Jurkat, Clone E6-1 (cell line): Measurements from ENCODE around the gene ODAD3.
"Not testable (repeated sequence)": the region's sequence is repeated elsewhere in the genome, so short reads cannot be mapped to it uniquely, and the experiment has no call there.

ENCODE experiments used
- DNase-seq: peaks from one replicate; pipeline ENCODE4 v3.0.0-alpha.2; 2011; ENCODE audit warnings: low read depth, low spot score
- H3K4me3 ChIP-seq: 2 replicates; pipeline ENCODE4 v1.5.1; 2011; ENCODE audit warnings: mild to moderate bottlenecking, low read length, control low read depth, moderate library complexity

ODAD3 gene

GRCh38 chr19:11416346-11417052 lies 18.4 kb downstream of the ODAD3 start:
- no peak for DNase-seq
- no peak overlapping the region for H3K4me3 ChIP-seq

DNA sequence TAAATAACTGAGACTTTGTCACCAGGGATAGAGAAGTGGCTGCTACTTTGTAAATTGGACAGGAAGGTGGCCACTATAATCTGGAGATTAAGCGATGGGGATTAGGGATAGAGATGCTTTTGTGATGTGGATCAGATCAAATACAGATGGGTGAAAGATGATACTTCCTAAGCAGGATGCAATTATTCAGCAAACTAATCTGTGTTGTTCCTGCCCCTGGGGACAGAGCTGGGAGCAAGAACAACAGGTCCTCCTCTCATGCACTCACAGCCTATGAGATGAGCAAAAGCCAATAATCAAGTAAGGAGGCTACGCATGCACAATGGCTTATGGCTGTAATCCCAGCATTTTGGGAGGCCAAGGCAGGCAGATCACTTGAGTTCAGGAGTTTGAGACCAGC lies 20.4 kb downstream of the ODAD3 start:
- no peak for DNase-seq

DNA sequence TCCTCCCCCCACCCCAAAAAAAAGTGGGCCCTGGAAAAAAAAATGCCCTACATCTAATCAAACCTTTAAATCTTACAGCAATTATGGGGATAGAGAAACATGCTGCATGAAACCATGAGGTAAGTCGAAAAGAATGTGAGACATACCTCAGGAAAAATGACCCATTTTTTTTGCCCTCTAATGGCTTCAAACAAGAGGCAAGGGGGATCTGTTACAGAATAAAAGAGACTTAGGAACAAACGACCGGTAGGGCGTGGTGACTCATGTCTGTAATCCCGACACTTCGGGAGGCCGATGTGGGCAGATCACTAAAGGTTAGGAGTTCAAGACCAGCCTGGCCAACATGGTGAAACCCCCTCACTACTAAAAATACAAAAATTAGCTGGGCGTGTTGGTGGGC lies 24.2 kb downstream of the ODAD3 start:
- DNase-seq: no peak
- no peak overlapping the region for H3K4me3 ChIP-seq

More for the DNA sequence above, 20.4 kb downstream of the ODAD3 start:
- H3K4me3 ChIP-seq: no peak overlapping the region

GRCh38 chr19:11408591-11408990 lies 26.3 kb downstream of the ODAD3 start:
- DNase-seq: no peak
- H3K4me3 ChIP-seq: no peak overlapping the region

DNA sequence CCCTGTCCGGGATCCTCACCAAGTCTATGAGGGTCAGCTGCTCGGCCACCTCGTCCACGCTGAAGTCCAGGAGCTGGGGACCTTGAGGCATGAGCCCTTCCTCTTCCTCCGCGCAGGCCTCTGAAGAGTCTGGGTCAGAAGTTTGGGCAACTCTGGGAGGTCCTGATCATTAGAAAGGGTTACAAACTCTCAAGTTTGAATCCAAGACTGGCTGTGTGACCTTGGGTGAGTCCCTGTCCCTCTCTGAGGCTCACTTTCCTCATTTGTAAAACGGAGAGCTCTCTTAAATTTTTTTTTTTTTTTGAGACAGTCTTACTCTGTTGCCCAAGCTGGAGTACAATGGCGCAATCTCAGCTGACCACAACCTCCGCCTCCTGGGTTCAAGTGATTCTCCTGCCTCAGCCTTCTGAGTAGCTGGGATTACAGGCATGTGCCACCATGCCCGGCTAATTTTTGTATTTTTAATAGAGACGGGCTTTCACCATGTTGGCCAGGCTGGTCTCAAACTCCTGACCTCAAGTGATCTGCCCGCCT lies 28.2 kb downstream of the ODAD3 start:
- H3K4me3 ChIP-seq, DNase-seq: not testable (repeated sequence)

- no peak overlapping the region for H3K4me3 ChIP-seq
- DNase-seq: no peak
Observed at GRCh38 chr19:11405846-11406643, 28.9 kb downstream of the ODAD3 start.

DNA sequence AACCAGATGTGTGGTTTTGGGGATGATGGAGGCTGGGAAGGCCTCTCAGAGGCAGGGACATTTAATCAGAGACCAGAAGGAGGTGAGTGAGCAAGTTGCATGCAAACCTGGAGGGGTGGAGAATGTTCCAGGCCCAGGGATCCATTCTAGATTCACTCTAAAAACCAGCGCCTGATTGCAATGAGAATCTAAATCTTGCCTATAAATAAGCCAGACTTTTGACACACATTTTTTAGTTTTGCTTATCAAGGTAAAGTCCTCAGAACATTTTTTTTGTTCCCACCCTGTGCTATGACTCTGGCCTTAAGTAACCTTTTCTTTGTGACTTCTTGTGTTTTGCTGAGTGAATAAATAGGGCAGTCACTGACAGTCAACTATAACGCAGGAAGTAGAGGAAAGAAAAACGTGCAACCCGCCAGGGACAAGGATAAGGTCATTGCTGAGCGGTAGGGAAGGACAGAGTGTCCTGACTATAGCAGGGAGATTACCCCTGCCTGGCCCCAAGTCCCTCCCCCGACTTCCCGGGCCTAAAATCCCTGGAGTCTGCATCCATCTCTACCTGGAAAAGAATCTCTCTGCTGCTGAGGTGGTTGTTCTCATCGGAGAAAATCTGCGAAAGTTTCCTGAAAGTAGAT lies 30.2 kb downstream of the ODAD3 start:
- DNase-seq: no peak
- H3K4me3 ChIP-seq: no peak overlapping the region

DNA sequence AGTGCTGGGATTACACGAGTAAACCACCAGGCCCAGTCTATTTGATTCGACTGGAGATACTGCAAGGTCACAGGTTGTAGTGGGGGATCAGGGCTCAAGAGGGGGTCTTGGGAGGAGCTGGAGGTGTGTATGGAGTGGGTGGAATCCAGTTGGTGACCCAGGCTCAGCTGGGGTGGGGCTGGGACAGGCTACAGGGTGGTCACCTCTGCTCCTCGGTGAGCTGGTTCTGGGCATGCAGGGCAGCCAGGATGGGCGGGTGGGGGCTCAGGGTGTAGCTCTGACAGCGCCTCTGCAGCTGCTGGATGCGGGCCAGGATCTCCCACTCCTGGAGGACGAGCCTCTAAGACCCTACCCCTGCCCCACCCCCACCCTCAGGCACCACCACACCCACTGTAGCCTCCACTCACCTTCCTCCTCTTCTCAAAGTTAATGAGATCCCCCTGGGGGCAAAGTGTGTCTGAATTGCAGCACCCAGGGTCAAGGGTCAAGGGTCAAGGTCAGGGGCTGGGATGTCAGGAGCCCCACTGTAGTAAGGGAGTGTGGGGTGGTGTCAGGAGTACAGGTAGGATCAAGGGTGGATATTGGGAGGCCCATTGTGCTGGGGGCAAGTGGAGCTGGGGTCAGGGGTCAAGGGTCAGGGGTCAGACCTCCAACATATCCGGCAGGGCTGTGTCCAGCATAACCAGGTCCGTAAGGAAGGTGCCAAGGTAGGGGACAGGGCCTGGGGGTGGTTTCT lies 32.9 kb downstream of the ODAD3 start:
- no peak overlapping the region for H3K4me3 ChIP-seq
- no peak for DNase-seq

DNA sequence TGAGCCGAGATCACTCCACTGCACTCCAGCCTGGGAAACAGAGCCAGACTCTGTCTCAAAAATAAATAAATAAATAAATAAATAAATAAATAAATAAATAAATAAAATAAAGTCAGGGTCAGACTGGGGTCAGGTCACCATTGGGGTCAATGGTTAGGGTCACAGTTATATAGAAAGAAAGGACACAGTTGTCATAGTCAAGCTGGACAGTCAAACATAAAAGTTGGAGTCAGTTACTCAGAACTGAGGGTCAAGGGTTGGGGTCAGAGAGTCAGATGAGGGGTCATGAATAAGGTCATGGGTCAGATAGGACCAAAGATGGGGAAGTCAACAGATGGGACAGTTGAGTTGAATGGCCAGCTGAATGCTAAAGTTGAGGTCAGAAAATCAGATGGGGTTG lies 34.1 kb downstream of the ODAD3 start:
- DNase-seq: no peak

DNA sequence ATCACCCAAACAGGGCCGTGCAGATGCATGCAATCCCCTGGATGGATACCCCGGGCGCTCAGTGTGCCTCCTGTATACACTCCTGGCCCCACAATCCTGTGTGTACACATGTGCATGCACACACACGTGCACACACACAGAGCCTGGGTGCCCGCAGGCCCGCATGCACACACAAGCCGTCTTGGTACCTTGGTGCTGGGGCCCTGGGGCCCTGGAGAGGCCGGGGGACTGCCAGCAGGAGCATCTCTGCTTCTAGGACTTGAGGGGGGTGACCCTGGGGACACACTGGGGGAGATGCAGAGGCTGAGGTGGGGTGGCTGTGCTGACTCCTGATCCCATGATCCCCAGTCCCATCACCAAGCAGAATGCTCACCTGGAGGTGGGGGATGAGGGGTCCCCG lies 35.3 kb downstream of the ODAD3 start:
- H3K4me3 ChIP-seq: no peak overlapping the region
- DNase-seq: no peak

More for the DNA sequence above, 34.1 kb downstream of the ODAD3 start:
- H3K4me3 ChIP-seq: no peak overlapping the region

GRCh38 chr19:11397089-11397610 lies 37.8 kb downstream of the ODAD3 start:
- no peak for DNase-seq
- H3K4me3 ChIP-seq: no peak overlapping the region

GRCh38 chr19:11390933-11391680 lies 43.8 kb downstream of the ODAD3 start:
- no peak for DNase-seq
- no peak overlapping the region for H3K4me3 ChIP-seq

DNA sequence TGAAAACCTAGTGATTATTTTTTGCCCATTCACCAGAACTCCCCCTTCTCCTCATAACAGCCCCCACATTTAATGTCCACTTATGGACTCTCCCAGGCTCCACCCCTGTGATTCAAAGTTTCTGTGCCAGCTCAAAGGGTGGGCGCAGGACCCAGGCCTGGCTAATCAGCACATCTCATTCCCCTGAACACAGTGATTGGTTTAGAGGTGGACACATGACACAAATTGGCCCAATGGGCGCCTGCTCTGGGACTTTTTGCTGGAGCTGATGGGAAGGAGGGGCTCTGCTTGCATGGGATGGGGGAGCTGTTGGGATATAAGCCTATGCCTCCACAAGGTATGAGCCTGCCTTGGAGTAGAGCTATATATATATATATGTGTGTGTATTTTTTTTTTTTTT lies 44.6 kb downstream of the ODAD3 start:
- H3K4me3 ChIP-seq: no peak overlapping the region
- DNase-seq: no peak

GRCh38 chr19:11387162-11388034 lies 47.5 kb downstream of the ODAD3 start:
- H3K4me3 ChIP-seq: no peak overlapping the region
- DNase-seq: no peak

- H3K4me3 ChIP-seq: no peak overlapping the region
- no peak for DNase-seq
Observed at GRCh38 chr19:11384778-11385129, 50.2 kb downstream of the ODAD3 start.

GRCh38 chr19:11383706-11384048 lies 51.2 kb downstream of the ODAD3 start:
- no peak for DNase-seq
- H3K4me3 ChIP-seq: no peak overlapping the region

GRCh38 chr19:11382898-11383705 lies 51.8 kb downstream of the ODAD3 start:
- H3K4me3 ChIP-seq: peak overlapping the region; percentile 37
- no peak for DNase-seq
